Neutrophil (primary cell): Measurements from ENCODE around the gene CYSRT1.

Source experiments
- H3K27ac ChIP-seq: fragments of 200-600 bp; sonication (generic); 2 replicates; pipeline ENCODE4 v1.5.1; 2016; ENCODE audit warnings: mild to moderate bottlenecking, moderate library complexity
- H3K27me3 ChIP-seq: fragments of 200-600 bp; sonication (generic); 2 replicates; pipeline ENCODE4 v1.6.0; 2016; ENCODE audit warnings: mild to moderate bottlenecking
- H3K36me3 ChIP-seq: fragments of 200-600 bp; sonication (generic); 2 replicates; pipeline ENCODE4 v1.5.1; 2017
- H3K4me1 ChIP-seq, 2 experiments: fragments of 200-600 bp in 1 of 2; sonication (generic) in 1 of 2; 1 replicate in 1 of 2; 2 replicates in 1 of 2; pipeline versions ENCODE4 v1.5.1 to v1.6.1; 2013 to 2016; ENCODE audit warnings: low read depth in 1 of 2, low read length in 1 of 2, mild to moderate bottlenecking in 1 of 2, moderate library complexity in 1 of 2; ENCODE audit not compliant: control insufficient read depth in 1 of 2, insufficient read depth in 1 of 2
- H3K4me3 ChIP-seq, 2 experiments: fragments of 200-600 bp in 1 of 2; sonication (generic) in 1 of 2; 1 replicate in 1 of 2; 2 replicates in 1 of 2; pipeline ENCODE4 v1.5.1; 2013 to 2016; ENCODE audit warnings: low read depth in 1 of 2, low read length in 1 of 2, mild to moderate bottlenecking in 1 of 2, moderate library complexity in 1 of 2
- H3K9me3 ChIP-seq: fragments of 200-600 bp; sonication (generic); 2 replicates; pipeline ENCODE4 v1.5.1; 2016
- TF ChIP-seq, protein P1 (sequence below): fragments of 200-600 bp; sonication (generic); IDR thresholded peaks from 2 replicates; pipeline ENCODE4 v1.5.1; 2016; ENCODE audit warnings: antibody characterized with exemption

Gene CYSRT1

DNA sequence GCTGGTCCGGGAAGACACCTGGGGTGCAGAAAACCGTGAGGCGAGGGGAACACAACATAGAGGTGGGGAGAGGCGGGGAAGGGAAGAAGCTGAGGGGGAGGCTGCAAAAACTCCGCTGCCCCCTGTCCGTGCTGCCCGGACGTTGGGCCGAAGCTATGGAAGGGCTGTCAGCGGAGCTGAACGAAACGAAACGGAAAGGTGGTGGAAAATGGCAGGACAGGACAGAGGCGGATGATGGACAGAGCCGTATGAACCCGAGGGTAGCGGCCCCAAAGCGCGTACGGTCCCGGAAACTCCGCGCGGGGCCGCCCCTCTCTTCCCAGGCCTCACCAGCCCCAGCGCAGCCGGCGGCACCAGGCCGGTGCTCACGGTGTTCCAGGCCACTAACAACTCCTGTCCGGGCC is 36.9 kb upstream of the CYSRT1 start:
- Histone ChIP-seq H3K4me1 (peaks cover 34% of the 10 kb centered on the region in 2 experiments), H3K36me3 (peaks cover 60% of the 10 kb centered on the region)

DNA sequence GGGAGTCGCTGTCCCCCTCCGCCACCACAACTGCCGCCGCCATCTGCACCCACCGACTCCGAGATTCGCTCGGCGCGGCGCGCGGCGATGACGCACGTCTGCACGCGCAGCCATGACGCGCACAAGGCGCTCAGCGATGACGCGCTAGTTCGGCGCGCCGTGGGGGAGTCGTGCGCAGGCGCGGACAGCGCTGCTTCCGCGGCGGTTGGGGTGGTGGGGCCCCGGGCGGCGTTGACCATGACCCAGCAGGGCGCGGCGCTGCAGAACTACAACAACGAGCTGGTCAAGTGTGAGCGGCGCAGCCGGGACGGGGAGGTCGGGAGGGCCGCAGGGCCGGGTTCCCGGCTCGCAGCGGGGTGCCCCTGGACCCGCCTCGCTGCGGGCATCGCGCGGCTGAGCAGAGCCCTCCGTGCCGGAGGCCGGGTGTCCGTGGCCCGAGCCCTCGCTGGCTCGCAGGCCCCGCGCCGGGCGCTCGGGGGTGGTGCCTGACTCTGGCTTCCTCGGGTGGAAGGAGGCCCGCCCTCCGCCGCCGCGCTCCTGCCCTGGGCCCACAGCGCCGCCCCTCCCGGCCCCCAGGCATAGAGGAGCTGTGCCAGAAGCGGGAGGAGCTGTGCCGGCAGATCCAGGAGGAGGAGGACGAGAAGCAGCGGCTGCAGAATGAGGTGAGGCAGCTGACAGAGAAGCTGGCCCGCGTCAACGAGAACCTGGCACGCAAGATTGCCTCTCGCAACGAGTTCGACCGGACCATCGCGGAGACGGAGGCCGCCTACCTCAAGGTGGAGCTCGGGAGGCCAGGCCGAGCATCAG is 36.3 kb upstream of the CYSRT1 start, which contains the start of the genes ANAPC2 and SSNA1:
TSS of gene ANAPC2 (minus strand) at position 71 of the 807 bp plus-strand sequence. CDS start at position 43, 28 bp downstream.
TSS of gene SSNA1 (plus strand) at position 187 of the 807 bp plus-strand sequence. CDS start at position 238, 51 bp downstream.
- no peaks in the 10 kb centered on the region for H3K9me3 ChIP-seq
- TF ChIP-seq, protein P1, sequence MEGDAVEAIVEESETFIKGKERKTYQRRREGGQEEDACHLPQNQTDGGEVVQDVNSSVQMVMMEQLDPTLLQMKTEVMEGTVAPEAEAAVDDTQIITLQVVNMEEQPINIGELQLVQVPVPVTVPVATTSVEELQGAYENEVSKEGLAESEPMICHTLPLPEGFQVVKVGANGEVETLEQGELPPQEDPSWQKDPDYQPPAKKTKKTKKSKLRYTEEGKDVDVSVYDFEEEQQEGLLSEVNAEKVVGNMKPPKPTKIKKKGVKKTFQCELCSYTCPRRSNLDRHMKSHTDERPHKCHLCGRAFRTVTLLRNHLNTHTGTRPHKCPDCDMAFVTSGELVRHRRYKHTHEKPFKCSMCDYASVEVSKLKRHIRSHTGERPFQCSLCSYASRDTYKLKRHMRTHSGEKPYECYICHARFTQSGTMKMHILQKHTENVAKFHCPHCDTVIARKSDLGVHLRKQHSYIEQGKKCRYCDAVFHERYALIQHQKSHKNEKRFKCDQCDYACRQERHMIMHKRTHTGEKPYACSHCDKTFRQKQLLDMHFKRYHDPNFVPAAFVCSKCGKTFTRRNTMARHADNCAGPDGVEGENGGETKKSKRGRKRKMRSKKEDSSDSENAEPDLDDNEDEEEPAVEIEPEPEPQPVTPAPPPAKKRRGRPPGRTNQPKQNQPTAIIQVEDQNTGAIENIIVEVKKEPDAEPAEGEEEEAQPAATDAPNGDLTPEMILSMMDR: peak; percentile 76
- H3K36me3 ChIP-seq: peaks cover 54% of the 10 kb centered on the region
- H3K4me3 ChIP-seq: peak within 1 kb of the TSS; percentile 81 to 97
- H3K27me3 ChIP-seq: no peaks in the 10 kb centered on the region
- peaks cover 34% of the 10 kb centered on the region in 2 experiments for H3K4me1 ChIP-seq
- H3K27ac ChIP-seq: peak within 1 kb of the TSS; percentile 98

More for the DNA sequence above, 36.9 kb upstream of the CYSRT1 start:
- H3K27me3 ChIP-seq: no peaks in the 10 kb centered on the region
- H3K9me3 ChIP-seq: no peaks in the 10 kb centered on the region
- H3K27ac ChIP-seq: peak overlapping the region; percentile 98
- peak overlapping the region; percentile 81 to 97 for H3K4me3 ChIP-seq
- TF ChIP-seq, protein P1: no peak

GRCh38 chr9:137189297-137190295 is 35.4 kb upstream of the CYSRT1 start:
- peaks cover 45% of the 10 kb centered on the region for H3K36me3 ChIP-seq
- peak overlapping the region; percentile 81 to 97 for H3K4me3 ChIP-seq

GRCh38 chr9:137190315-137190856 is 34.6 kb upstream of the CYSRT1 start:
- Histone ChIP-seq H3K9me3 (no peaks in the 10 kb centered on the region), H3K4me3 (peak overlapping the region in 1 of 2 experiments; percentile 97), H3K27me3 (no peaks in the 10 kb centered on the region), H3K27ac (peak overlapping the region; percentile 98), H3K36me3 (peaks cover 37% of the 10 kb centered on the region), H3K4me1 (peaks cover 34% of the 10 kb centered on the region in 2 experiments)
- TF ChIP-seq, protein P1: no peak

More at GRCh38 chr9:137189297-137190295, 35.4 kb upstream of the CYSRT1 start:
- Histone ChIP-seq H3K27ac (peak overlapping the region; percentile 98), H3K9me3 (no peaks in the 10 kb centered on the region), H3K27me3 (no peaks in the 10 kb centered on the region), H3K4me1 (peaks cover 34% of the 10 kb centered on the region in 2 experiments)
- TF ChIP-seq, protein P1: no peak

DNA sequence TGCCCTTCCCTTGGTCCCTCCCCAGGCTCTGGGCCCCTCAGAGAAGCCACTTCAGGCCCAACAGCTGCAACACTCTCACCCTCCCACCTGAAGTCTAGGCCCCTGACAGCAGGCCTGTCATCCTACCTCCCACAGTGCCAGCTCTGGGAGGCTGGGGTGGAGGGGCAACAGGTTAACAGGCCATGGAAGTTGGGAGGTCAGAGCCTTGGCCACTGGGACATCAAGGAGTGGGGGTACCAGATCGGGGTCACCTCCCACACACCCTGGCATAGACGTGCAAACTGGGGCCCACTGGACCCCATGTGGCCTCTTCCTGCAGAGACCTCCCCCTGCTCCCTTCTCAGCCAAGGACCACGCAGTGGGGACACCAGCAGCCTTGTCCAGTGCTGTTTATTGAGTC is 33.7 kb upstream of the CYSRT1 start:
- TF ChIP-seq, protein P1: no peak
- Histone ChIP-seq H3K36me3 (peaks cover 28% of the 10 kb centered on the region), H3K27ac (no peak overlapping the region), H3K4me1 (peaks cover 34% of the 10 kb centered on the region in 2 experiments), H3K4me3 (no peak overlapping the region), H3K9me3 (no peaks in the 10 kb centered on the region), H3K27me3 (no peaks in the 10 kb centered on the region)
